ENCODE results near the gene AZGP1.
"Not testable (repeated sequence)": the region's sequence is repeated elsewhere in the genome, so short reads cannot be mapped to it uniquely, and the experiment has no call there.

Gene AZGP1

GRCh38 chr7:99997545-99998137 is 21.8 kb upstream of the AZGP1 start:
- FAIRE-seq (no peak), DNase-seq (ENCODE audit: low spot score) (no peak)

- no peak for DNase-seq (ENCODE audit: low spot score)
- FAIRE-seq, result no peak
Measured at GRCh38 chr7:99996755-99997544, 21.1 kb upstream of the AZGP1 start.

GRCh38 chr7:99994819-99995218 is 19.0 kb upstream of the AZGP1 start:
- no peak for DNase-seq (ENCODE audit: low spot score)
- no peak for FAIRE-seq

GRCh38 chr7:99992330-99993038 is 16.7 kb upstream of the AZGP1 start:
- no peak for FAIRE-seq

GRCh38 chr7:99991543-99991942 is 15.7 kb upstream of the AZGP1 start:
- not testable (repeated sequence) for DNase-seq (ENCODE audit: low spot score); FAIRE-seq

More at GRCh38 chr7:99992330-99993038, 16.7 kb upstream of the AZGP1 start:
- DNase-seq (ENCODE audit: low spot score), result no peak

- FAIRE-seq (no peak), DNase-seq (ENCODE audit: low spot score) (no peak)
Measured at GRCh38 chr7:99990460-99990852, 14.6 kb upstream of the AZGP1 start.

GRCh38 chr7:99987846-99988245 is 12.0 kb upstream of the AZGP1 start:
- FAIRE-seq, result no peak
- DNase-seq (ENCODE audit: low spot score), result no peak

GRCh38 chr7:99987306-99987705 is 11.5 kb upstream of the AZGP1 start:
- not testable (repeated sequence) for FAIRE-seq; DNase-seq (ENCODE audit: low spot score)

GRCh38 chr7:99984593-99984992 is 8.8 kb upstream of the AZGP1 start:
- no peak for DNase-seq (ENCODE audit: low spot score)
- no peak for FAIRE-seq

GRCh38 chr7:99981066-99981465 is 5.2 kb upstream of the AZGP1 start:
- FAIRE-seq; DNase-seq (ENCODE audit: low spot score): not testable (repeated sequence)

GRCh38 chr7:99980448-99980872 is 4.6 kb upstream of the AZGP1 start:
- not testable (repeated sequence) for FAIRE-seq; DNase-seq (ENCODE audit: low spot score)

- FAIRE-seq, result not testable (repeated sequence)
- peak; percentile 24 for DNase-seq (ENCODE audit: low spot score)
Measured at GRCh38 chr7:99979814-99980225, 4.0 kb upstream of the AZGP1 start.

- DNase-seq (ENCODE audit: low spot score) (no peak), FAIRE-seq (no peak)
Measured at GRCh38 chr7:99976626-99977025, 795 bp upstream of the AZGP1 start.

GRCh38 chr7:99974681-99975080 is 1.1 kb downstream of the AZGP1 start:
- FAIRE-seq (no peak), DNase-seq (ENCODE audit: low spot score) (no peak)

- DNase-seq (ENCODE audit: low spot score); FAIRE-seq: not testable (repeated sequence)
Measured at GRCh38 chr7:99973817-99974216, 2.0 kb downstream of the AZGP1 start.

- DNase-seq (ENCODE audit: low spot score), result no peak
- FAIRE-seq, result no peak
Measured at GRCh38 chr7:99971242-99971641, 4.6 kb downstream of the AZGP1 start.

GRCh38 chr7:99969813-99970212 is 6.0 kb downstream of the AZGP1 start:
- not testable (repeated sequence) for FAIRE-seq; DNase-seq (ENCODE audit: low spot score)

GRCh38 chr7:99969298-99969697 is 6.5 kb downstream of the AZGP1 start:
- no peak for DNase-seq (ENCODE audit: low spot score)
- FAIRE-seq, result no peak

GRCh38 chr7:99958564-99959227 is 17.1 kb downstream of the AZGP1 start:
- DNase-seq (ENCODE audit: low spot score) (no peak), FAIRE-seq (no peak)

- DNase-seq (ENCODE audit: low spot score) (no peak), FAIRE-seq (no peak)
Measured at GRCh38 chr7:99955247-99955646, 20.6 kb downstream of the AZGP1 start.

- not testable (repeated sequence) for FAIRE-seq; DNase-seq (ENCODE audit: low spot score)
Measured at GRCh38 chr7:99954643-99955042, 21.2 kb downstream of the AZGP1 start.
